ENCODE measurements around the gene SFT2D3.

The SFT2D3 gene

GRCh38 chr2:127665267-127665893 lies 35.9 kb upstream of the SFT2D3 start:
- no peak for DNase-seq

- DNase-seq: no peak
These were observed 32.2 kb upstream of the SFT2D3 start for GRCh38 chr2:127669056-127669455.

DNA sequence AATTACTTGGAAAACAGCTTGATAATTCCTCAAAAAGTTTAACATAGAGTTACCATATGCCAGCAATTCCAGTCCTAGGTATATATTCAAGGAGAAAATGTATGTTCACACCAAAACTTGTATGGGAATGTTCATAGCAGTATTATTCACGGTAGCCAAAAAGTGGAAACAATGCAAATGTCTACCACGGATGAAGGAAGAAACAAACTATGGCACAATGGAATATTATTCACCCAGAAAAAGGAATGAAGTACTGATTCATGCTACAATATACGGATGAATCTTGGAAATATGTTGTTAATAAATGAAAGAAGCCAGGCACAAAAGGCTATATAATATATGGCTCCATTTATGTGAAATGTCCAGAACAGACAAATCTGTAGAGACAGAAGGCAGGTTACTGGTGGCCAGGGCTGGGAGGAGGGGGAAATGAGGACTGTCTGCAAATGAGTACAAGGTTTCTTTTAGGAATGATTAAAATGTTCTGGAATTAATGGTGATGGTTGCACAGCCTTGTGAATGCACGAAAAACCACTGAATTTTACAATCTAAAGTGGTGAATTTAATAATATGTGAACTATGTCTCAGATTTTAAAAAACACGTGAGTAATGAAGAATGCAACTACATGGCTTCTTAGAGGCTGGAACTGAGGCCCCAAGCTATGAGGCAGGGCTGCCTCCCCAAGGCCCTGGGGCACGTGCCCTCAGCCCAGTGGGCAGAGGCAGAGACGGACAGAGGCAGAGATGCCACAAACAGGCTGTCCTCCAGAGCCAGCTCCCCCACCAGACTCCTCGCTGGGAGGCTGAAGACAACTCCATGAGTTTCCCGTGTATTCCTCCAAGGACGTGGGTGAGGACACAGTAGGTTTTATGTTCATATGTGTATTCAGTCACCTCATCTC lies 31.0 kb upstream of the SFT2D3 start:
- no peak for DNase-seq

DNA sequence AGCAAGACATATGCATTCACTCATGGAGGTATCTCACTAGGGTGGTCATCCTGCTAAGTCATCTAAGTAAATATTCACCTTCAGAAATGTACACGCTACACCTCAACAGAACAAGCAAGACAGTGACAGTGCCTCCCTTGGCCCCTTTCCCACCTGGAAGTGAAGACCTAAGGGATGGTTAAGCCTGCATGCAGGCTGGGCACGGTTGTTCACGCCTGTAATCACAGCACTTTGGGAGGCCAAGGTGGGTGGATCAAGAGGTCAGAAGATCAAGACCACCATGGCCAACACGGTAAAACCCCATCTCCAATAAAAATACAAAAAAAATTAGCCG lies 30.4 kb upstream of the SFT2D3 start:
- no peak for DNase-seq

DNA sequence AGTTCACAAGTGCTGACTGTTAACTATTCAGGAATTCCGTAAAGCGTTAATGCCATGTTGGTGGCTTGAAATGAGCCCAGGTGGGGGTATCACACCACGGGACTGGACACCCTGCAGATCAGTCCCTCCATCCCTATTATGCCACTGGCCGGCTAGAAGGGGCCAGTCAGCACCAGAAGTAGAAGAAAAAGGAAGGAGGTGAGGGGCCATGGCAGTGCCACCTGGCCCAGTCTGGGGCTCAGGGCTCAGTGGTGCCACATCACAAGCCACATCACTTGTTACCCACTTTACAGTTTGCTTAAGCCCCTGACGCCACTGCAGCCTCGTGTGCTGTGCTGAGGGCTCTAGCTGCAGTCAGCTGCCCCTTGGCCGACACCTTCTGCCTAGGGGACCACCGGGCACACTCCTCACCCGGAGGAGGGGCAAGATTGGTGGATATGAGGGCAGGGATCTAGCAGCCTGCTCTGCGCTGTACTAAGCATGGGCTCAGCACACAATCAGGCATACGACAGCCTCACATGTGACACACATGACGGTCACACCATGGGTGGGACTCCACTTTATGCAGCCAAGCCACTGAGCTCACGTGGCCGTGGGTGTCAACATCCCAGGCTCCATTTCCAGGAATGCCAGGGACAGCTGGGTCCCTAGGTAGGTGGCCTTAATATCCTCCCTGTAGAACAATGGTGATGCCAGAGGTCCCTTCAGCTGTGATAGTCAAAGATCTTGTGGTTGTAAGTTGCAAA lies 29.6 kb upstream of the SFT2D3 start:
- DNase-seq: no peak

DNA sequence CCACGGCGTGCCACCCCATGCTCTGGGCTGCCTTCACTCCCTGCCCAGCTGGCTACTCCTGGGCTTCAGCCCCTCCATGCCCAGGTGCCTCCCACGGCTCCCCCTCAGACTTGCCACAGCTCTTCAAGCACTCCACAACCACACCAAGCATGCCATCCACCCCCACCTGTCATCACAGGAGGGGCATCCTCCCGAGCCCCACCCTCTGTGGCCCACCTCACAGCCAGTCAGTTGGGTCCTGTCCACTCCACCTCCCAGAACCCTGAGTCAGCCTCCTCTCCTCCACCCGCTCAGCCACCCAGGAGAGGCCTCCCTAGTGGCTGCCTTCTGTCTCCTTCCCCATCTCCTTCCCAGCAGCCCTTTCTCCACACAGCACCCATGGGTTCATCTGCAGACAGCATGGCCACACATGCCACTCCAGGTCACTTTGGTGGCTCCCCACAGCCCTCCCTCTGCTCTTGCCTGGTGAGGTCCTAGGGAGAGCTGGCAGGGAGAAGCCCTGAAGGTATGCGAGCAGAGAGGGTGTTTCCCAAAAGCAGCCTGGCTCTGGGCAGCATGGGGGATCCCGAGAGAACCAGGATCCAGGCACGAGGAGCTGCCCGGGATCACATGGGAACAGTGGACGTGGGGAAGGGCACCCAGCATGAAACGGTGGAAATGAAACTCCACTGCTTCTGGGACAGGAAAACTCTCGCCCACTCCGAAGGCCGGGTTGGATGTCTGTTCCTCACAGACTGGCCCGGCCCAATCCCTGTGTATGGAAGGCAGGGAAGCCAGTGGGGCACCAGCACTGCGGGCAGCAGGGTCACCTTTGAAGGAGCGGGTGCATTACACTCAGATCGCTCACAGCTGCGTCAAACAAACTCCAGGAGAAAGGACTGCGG lies 28.7 kb upstream of the SFT2D3 start:
- no peak for DNase-seq

- DNase-seq: no peak
These were observed 27.8 kb upstream of the SFT2D3 start for GRCh38 chr2:127673291-127674069.

DNA sequence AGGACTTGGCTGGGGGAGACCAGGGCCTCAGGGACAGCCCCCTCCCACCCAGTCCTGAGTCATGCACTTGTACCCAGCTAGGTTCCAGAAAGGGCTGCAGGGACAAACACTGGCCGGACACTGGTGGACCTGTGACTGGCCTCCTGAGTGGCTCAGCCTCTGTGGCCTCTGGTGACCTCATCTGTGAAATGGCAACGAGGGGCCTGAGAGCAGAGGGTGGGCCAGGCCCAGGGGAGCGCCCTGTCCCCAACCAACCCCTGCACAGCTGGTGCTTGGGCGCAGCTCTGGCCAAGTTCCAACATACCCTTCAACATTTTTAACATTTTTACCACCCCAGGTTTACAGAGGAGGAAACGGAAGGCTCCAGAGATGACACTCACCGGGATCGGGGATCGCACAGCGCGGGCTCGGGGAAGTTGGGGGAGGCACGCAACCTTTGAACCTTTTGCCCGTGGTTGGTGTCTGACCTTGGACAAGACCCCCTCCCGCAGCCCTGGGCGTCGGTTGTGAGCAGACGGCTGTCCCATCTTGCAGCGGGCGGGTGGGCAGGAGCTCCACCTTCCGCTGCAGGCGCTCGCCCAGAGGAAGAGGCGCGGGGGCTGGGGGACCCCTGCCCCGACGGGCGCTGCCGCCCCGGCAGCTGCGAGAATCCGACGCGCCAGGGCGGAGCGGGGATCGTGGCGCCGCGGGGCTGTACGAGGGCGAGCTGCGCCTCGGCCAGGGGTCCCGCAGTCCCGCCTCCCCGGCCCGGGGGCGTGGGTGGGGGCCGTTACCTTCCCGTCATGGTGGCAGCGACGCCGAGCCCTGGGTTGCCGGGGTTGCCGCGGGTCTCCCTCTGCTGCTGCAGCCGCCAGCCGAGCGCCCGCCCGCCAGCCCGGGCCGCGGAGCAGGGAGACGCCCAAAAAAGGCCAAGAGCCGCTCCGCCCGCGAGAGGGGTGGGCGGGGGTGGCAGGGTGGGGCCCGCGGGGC lies 26.8 kb upstream of the SFT2D3 start:
- DNase-seq: peak; percentile 31

- DNase-seq: peak; percentile 47
These were observed 25.7 kb upstream of the SFT2D3 start, which contains the start of gene LIMS2 for GRCh38 chr2:127675331-127676261. Gene LIMS2 (minus strand): TSS chr2:127675530. CDS start chr2:127675024, 506 bp downstream.

DNA sequence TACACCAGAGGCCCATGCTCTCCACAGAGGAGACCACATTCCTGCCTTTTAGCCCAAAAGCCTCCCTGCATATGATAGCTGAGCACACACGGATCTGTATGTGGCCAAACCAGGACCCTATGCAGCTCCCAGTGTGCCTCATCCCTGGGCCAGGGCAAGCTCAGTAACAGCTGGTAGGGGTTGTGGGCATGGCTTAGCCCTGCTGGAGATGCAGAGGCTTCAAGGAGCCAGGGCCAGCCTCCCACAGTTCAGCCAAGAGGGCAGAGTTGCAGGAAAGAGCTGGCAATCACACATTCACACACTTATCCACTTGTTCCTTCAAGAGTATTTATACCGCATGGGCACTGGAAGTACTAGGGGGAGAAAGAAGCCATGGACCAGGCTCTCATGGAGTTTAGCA lies 24.4 kb upstream of the SFT2D3 start:
- DNase-seq: no peak

GRCh38 chr2:127678531-127678930 lies 22.8 kb upstream of the SFT2D3 start:
- DNase-seq: no peak

- no peak for DNase-seq
These were observed 22.3 kb upstream of the SFT2D3 start for GRCh38 chr2:127678991-127679390.

DNA sequence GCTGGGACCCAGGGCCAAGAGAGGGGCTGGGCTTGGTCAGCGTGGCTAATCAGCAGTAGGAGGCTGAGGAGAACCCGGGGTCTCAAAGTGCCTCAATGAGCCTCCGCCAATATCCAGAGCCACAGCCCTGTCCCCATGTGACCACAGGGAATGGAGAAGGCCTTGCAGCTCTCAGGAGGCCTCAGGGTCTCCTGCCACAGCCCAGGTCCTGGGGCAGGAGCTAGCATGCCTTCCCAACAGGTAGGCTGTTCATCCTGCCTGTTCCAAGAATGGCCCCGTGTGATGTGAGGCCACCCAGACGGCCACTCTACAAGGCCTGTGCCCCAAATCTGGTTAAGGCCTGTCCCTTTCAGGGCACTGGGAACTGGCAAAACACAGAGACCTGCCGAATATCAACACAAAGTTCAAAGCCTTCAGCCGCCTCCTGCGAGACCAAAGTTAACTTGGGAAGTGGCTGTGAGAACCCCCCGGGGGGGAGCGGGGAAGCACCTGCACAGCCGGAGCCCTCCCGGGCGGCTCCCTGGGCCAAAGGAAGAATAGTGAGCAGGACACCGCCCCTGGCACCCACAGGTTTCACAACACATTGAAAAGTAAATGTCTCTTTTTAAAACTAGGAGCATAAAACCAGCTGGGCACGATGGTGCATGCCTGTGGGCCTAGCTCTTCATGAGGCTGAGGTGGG lies 21.5 kb upstream of the SFT2D3 start:
- DNase-seq: no peak

DNA sequence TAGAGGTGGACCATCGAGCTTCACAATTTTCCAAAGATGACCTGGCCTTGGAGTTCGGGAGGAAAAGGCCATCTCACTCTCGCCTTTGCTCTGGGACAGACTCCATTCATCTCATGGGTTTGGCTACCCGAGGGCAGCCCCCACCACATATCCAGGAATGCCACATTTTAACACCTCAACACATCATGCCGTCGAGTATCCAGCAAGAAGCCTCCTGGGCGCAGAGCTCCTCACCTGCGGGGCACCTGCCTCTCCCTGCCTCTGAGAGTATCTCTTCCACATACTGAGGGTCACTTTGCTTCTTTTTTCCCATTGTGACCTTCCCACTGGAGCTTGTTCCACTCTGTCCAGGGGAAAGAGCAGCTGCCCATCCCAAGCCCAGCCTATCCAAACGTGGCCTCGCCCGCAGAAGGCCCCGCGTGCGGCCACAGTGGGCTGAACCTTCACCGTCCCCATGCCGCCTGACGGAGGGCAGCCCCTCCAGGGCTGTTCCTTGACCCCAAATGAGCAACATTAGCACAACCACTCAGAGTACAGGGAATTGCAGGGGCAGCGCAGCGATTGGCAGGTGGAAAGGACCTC lies 20.5 kb upstream of the SFT2D3 start:
- DNase-seq: no peak

GRCh38 chr2:127681288-127681804 lies 20.0 kb upstream of the SFT2D3 start:
- DNase-seq: no peak

DNA sequence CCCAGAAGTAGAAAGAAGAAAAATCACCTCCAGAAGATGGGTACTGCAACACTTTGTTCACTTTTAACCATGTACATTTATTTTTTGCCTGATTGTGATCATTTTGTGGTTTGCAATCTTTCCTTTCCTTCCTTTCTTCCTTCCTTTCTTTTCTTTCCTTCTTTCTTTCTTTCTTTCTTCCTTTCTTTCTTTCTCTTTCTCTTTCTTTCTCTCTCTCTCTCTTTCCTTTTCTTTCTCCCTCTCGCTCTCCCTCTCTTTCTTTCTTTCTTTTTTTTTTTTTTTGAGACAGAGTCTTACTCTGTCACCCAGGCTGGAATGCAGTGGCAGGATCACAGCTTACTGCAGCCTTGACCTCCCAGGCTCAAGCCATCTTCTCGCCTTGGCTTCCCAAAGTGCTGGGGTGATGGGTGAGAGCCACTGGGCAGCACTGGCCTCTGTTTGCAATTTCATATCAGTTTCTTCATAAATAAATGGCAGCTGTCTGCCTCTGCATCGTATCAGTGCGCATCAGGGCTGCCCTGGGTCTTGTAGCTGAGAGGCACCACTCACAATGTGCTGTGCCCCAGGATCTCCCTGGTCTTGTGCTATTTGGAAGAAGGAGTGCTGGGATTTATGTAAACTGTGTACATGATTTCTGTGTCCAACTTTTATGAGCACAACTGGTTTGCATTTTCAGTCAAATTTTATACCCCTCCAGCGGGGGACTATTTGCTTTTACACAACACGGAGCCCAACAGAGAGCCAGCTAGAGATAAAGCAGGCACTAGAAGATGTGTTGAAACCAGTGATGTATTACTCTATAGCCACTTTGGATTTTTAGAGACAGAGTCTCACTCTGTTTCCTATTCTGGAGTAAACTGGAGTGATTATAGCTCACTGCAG lies 19.1 kb upstream of the SFT2D3 start:
- DNase-seq: no peak

- no peak for DNase-seq
These were observed 18.2 kb upstream of the SFT2D3 start for GRCh38 chr2:127683056-127683455.

Measured in suppressor macrophage treated with lipopolysaccharide for 4 hours (primary cell).